GM18867 (cell line): Measurements from ENCODE around the gene DENND1B.

Experiments
- ATAC-seq: cut with Tn5 transposase; IDR thresholded peaks from one replicate; pipeline ENCODE4 v1.9.1; 2021; ENCODE audit warnings: mild to moderate bottlenecking, moderate library complexity; ENCODE audit not compliant: unreplicated experiment

The DENND1B gene

GRCh38 chr1:197686702-197687355 is 88.5 kb downstream of the DENND1B start:
- ATAC-seq = no peak

GRCh38 chr1:197686231-197686630 is 89.0 kb downstream of the DENND1B start:
- no peak for ATAC-seq

- no peak for ATAC-seq
These were observed 89.5 kb downstream of the DENND1B start for GRCh38 chr1:197685785-197686184.

GRCh38 chr1:197683895-197684553 is 91.3 kb downstream of the DENND1B start:
- ATAC-seq = no peak

- no peak for ATAC-seq
These were observed 92.0 kb downstream of the DENND1B start for GRCh38 chr1:197683280-197683679.

- no peak for ATAC-seq
These were observed 95.0 kb downstream of the DENND1B start for GRCh38 chr1:197680311-197680710.

- ATAC-seq = no peak
These were observed 97.5 kb downstream of the DENND1B start for GRCh38 chr1:197677752-197678295.

GRCh38 chr1:197677313-197677712 is 98.0 kb downstream of the DENND1B start:
- ATAC-seq = no peak

- no peak for ATAC-seq
These were observed 99.6 kb downstream of the DENND1B start for GRCh38 chr1:197675583-197676208.

- ATAC-seq = no peak
These were observed 101.0 kb downstream of the DENND1B start for GRCh38 chr1:197674286-197674685.

- no peak for ATAC-seq
These were observed 102.0 kb downstream of the DENND1B start for GRCh38 chr1:197673292-197673691.

GRCh38 chr1:197672347-197672746 is 102.9 kb downstream of the DENND1B start:
- no peak for ATAC-seq

- no peak for ATAC-seq
These were observed 103.4 kb downstream of the DENND1B start for GRCh38 chr1:197671920-197672319.

- ATAC-seq = no peak
These were observed 104.1 kb downstream of the DENND1B start for GRCh38 chr1:197671140-197671539.

GRCh38 chr1:197666769-197667285 is 108.5 kb downstream of the DENND1B start:
- no peak for ATAC-seq

GRCh38 chr1:197664391-197664790 is 110.9 kb downstream of the DENND1B start:
- no peak for ATAC-seq

- ATAC-seq = no peak
These were observed 111.9 kb downstream of the DENND1B start for GRCh38 chr1:197663162-197663953.

GRCh38 chr1:197660389-197660788 is 114.9 kb downstream of the DENND1B start:
- no peak for ATAC-seq

GRCh38 chr1:197659171-197659570 is 116.1 kb downstream of the DENND1B start:
- ATAC-seq = peak; percentile 50

GRCh38 chr1:197649188-197649587 is 126.1 kb downstream of the DENND1B start:
- ATAC-seq = no peak

GRCh38 chr1:197638316-197638715 is 137.0 kb downstream of the DENND1B start:
- ATAC-seq = no peak
